GM12878 (cell line): ENCODE results near the gene DMPK. TPM values are rescaled to one million over a fixed set of nuclear protein-coding genes. Genes with fewer than 3 reads are reported as not detected.

ENCODE experiments used
- BCL11A ChIP-seq: IDR thresholded peaks from 2 replicates; pipeline ENCODE4 v1.6.1; 2011; ENCODE audit warnings: low read depth, low read length
- CHD1 ChIP-seq: IDR thresholded peaks from 2 replicates; pipeline ENCODE4 v1.6.1; 2012; ENCODE audit warnings: low read depth, low read length, improper control_type of control experiment
- ETV6 ChIP-seq, 2 experiments: fragments of 450-650 bp in 1 of 2; IDR thresholded peaks in 1 of 2; conservative IDR thresholded peaks in 1 of 2; 2 replicates each; pipeline ENCODE4 v1.6.1; 2014; ENCODE audit warnings: antibody characterized with exemption in 1 of 2, borderline replicate concordance in 1 of 2, low read depth in 1 of 2, mild to moderate bottlenecking in 1 of 2, moderate library complexity in 1 of 2
- JUND ChIP-seq: IDR thresholded peaks from 2 replicates; pipeline ENCODE4 v1.6.1; 2012; ENCODE audit warnings: low read depth, mild to moderate bottlenecking, low read length, improper control_type of control experiment, moderate library complexity
- KAT2A ChIP-seq: conservative IDR thresholded peaks from 2 replicates; pipeline ENCODE4 v1.6.1; 2011; ENCODE audit warnings: low read depth, low read length; ENCODE audit not compliant: control insufficient read depth
- MTA2 ChIP-seq: fragments of 450-650 bp; IDR thresholded peaks from 2 replicates; pipeline ENCODE4 v1.6.1; 2016; ENCODE audit warnings: low read depth, mild to moderate bottlenecking, moderate library complexity
- NBN ChIP-seq: fragments of 450-650 bp; IDR thresholded peaks from 2 replicates; pipeline ENCODE4 v1.6.1; 2016
- POLR2AphosphoS5 ChIP-seq: IDR thresholded peaks from 2 replicates; pipeline ENCODE4 v1.6.1; 2011; ENCODE audit warnings: mild to moderate bottlenecking, low read length, inconsistent platforms
- RFX5 ChIP-seq: IDR thresholded peaks from 2 replicates; pipeline ENCODE4 v1.6.1; 2011; ENCODE audit warnings: low read depth, low read length, improper control_type of control experiment
- RUNX3 ChIP-seq: IDR thresholded peaks from 2 replicates; pipeline ENCODE4 v1.6.1; 2012; ENCODE audit warnings: low read length, inconsistent platforms
- SUZ12 ChIP-seq: fragments of 200-600 bp; sonication (generic); IDR thresholded peaks from one replicate; pipeline ENCODE4 v1.6.1; 2018; ENCODE audit warnings: antibody characterized with exemption, mild to moderate bottlenecking; ENCODE audit not compliant: unreplicated experiment
- TARDBP ChIP-seq: IDR thresholded peaks from 2 replicates; pipeline ENCODE4 v1.6.1; 2016; ENCODE audit warnings: borderline replicate concordance
- TCF12 ChIP-seq: IDR thresholded peaks from 2 replicates; pipeline ENCODE4 v1.6.1; 2011; ENCODE audit warnings: low read depth, mild to moderate bottlenecking, low read length
- TCF7 ChIP-seq: IDR thresholded peaks from 2 replicates; pipeline ENCODE4 v1.6.1; 2014; ENCODE audit warnings: antibody characterized with exemption, borderline replicate concordance
- ZZZ3 ChIP-seq: IDR thresholded peaks from 2 replicates; pipeline ENCODE4 v1.6.1; 2011; ENCODE audit warnings: low read depth; ENCODE audit not compliant: control insufficient read depth, insufficient read length
- polyA plus RNA-seq, 11 experiments: library from polyadenylated mRNA; depleted of rRNA in 4 of 11; unstranded in 6 of 11; stranded (reverse) in 5 of 11; fragments of >200 nt; fragmentation: Nextera tagmentation in 4 of 11; fragmentation: Illumina TruSeq in 1 of 11; extraction: Ambion mirVana in 4 of 11; extraction: Trizol in 1 of 11; gene quantifications; 1 replicate in 1 of 11; 2 replicates in 10 of 11; pipeline versions ENCODE4 v1.2.1 to v1.2.3, GENCODE V29; 2011 to 2016; ENCODE audit warnings: inconsistent platforms in 2 of 11, missing spikeins in 2 of 11, low read depth in 1 of 11
- total RNA-seq, 4 experiments: library from RNA; depleted of rRNA in 3 of 4; stranded (reverse); fragments of >200 nt in 3 of 4; fragmentation: Illumina TruSeq in 1 of 4; extraction: Trizol in 1 of 4; gene quantifications; 2 replicates each; pipeline versions ENCODE4 v1.2.1 to v1.2.3, GENCODE V29; 2013 to 2021
- TF ChIP-seq, protein P1 (sequence below): IDR thresholded peaks from 2 replicates; pipeline ENCODE4 v1.6.1; 2011; ENCODE audit warnings: borderline replicate concordance, low read depth, mild to moderate bottlenecking, moderate library complexity, low read length; ENCODE audit not compliant: insufficient read depth, poor library complexity, severe bottlenecking
- TF ChIP-seq, protein P2 (sequence below): fragments of 450-650 bp; formaldehyde crosslinking; IDR thresholded peaks from 2 replicates; pipeline ENCODE4 v1.5.0; 2022; ENCODE audit warnings: mild to moderate bottlenecking, missing genetic modification characterization
- TF ChIP-seq, protein P3 (sequence below): fragments of 450-650 bp; IDR thresholded peaks from 2 replicates; pipeline ENCODE4 v1.6.1; 2016; ENCODE audit warnings: mild to moderate bottlenecking, moderate library complexity, borderline replicate concordance

DMPK gene
- total and polyA plus RNA-seq, 10 of the 15 experiments (the other 5 are each of a cell fraction or from before 2014, with no cell fraction given), result 0.60 to 33.6 (median 5.2) TPM

DNA sequence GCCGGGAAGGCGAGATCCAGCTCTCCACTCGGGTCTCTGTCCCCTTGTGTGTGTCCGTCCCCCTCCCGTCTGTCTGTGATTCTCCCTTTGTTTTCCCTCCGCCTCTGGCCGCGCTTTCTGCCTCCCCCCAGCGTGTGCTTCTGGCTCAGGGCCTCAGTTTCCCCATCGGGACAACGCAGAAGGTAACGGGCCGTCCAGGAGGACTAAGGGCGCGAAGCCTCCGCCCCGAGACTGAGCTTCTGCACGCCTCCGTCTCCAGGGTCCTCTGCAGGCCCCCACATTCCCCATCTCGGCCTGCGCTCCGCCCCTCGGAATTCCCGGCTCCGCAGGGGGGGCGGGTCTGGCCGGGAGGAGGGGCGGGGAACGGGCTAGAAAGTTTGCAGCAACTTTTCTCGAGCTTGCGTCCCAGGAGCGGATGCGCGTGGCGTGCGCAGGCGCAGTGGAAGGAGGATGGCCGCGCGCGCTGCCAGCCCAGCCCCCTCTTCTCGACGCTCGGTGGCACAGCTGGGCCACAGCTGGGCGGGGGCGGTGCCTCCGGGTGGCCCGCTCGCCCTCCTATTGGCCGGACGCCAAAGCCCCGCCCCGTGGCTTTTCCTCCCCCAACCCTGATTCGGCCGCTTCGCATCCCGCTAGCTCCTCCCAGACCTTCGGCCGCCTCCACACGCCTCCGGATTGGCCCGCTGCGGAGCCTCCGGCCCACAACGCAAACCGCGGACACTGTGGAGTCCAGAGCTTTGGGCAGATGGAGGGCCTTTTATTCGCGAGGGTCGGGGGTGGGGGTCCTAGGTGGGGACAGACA, 13.1 kb downstream of the DMPK start, which contains the start of gene SIX5 (continued):
- TF ChIP-seq, protein P1, sequence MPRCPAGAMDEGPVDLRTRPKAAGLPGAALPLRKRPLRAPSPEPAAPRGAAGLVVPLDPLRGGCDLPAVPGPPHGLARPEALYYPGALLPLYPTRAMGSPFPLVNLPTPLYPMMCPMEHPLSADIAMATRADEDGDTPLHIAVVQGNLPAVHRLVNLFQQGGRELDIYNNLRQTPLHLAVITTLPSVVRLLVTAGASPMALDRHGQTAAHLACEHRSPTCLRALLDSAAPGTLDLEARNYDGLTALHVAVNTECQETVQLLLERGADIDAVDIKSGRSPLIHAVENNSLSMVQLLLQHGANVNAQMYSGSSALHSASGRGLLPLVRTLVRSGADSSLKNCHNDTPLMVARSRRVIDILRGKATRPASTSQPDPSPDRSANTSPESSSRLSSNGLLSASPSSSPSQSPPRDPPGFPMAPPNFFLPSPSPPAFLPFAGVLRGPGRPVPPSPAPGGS, result peak; percentile 93
- TF ChIP-seq, protein P2, sequence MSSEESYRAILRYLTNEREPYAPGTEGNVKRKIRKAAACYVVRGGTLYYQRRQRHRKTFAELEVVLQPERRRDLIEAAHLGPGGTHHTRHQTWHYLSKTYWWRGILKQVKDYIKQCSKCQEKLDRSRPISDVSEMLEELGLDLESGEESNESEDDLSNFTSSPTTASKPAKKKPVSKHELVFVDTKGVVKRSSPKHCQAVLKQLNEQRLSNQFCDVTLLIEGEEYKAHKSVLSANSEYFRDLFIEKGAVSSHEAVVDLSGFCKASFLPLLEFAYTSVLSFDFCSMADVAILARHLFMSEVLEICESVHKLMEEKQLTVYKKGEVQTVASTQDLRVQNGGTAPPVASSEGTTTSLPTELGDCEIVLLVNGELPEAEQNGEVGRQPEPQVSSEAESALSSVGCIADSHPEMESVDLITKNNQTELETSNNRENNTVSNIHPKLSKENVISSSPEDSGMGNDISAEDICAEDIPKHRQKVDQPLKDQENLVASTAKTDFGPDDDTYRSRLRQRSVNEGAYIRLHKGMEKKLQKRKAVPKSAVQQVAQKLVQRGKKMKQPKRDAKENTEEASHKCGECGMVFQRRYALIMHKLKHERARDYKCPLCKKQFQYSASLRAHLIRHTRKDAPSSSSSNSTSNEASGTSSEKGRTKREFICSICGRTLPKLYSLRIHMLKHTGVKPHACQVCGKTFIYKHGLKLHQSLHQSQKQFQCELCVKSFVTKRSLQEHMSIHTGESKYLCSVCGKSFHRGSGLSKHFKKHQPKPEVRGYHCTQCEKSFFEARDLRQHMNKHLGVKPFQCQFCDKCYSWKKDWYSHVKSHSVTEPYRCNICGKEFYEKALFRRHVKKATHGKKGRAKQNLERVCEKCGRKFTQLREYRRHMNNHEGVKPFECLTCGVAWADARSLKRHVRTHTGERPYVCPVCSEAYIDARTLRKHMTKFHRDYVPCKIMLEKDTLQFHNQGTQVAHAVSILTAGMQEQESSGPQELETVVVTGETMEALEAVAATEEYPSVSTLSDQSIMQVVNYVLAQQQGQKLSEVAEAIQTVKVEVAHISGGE, result no peak
- TF ChIP-seq RUNX3 (peak; percentile 74), SUZ12 (no peak), TCF12 (peak; percentile 99), ZZZ3 (no peak), ETV6 (conservative IDR thresholded peaks at IDR 0.05 in 1 of 2, IDR thresholded peaks at IDR 0.05 in 1 of 2; ENCODE audit: borderline replicate concordance in 1 of 2, low read depth in 1 of 2) (no peak), BCL11A (no peak), MTA2 (no peak), POLR2AphosphoS5 (no peak; the same call in 1 of the 2 replicates), TARDBP (0 out of 2 replicates have a peak, but pooled peaks have one; percentile 47), JUND (no peak), RFX5 (peak; percentile 74), TCF7 (no peak), KAT2A (no peak), NBN (peak; percentile 65; the same call in 1 of the 2 replicates), CHD1 (no peak)
- TF ChIP-seq, protein P3, sequence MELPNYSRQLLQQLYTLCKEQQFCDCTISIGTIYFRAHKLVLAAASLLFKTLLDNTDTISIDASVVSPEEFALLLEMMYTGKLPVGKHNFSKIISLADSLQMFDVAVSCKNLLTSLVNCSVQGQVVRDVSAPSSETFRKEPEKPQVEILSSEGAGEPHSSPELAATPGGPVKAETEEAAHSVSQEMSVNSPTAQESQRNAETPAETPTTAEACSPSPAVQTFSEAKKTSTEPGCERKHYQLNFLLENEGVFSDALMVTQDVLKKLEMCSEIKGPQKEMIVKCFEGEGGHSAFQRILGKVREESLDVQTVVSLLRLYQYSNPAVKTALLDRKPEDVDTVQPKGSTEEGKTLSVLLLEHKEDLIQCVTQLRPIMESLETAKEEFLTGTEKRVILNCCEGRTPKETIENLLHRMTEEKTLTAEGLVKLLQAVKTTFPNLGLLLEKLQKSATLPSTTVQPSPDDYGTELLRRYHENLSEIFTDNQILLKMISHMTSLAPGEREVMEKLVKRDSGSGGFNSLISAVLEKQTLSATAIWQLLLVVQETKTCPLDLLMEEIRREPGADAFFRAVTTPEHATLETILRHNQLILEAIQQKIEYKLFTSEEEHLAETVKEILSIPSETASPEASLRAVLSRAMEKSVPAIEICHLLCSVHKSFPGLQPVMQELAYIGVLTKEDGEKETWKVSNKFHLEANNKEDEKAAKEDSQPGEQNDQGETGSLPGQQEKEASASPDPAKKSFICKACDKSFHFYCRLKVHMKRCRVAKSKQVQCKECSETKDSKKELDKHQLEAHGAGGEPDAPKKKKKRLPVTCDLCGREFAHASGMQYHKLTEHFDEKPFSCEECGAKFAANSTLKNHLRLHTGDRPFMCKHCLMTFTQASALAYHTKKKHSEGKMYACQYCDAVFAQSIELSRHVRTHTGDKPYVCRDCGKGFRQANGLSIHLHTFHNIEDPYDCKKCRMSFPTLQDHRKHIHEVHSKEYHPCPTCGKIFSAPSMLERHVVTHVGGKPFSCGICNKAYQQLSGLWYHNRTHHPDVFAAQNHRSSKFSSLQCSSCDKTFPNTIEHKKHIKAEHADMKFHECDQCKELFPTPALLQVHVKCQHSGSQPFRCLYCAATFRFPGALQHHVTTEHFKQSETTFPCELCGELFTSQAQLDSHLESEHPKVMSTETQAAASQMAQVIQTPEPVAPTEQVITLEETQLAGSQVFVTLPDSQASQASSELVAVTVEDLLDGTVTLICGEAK, result no peak
